Measurements from ENCODE around the gene XPC. TPM values are rescaled to one million over a fixed set of nuclear protein-coding genes. Genes with fewer than 3 reads are reported as not detected.
A peak's percentile ranks its signal among the peaks of the same experiment; 100 is the strongest.

The XPC gene
- total RNA-seq, 1 experiment from 2014 or later, result 15.1 TPM

GRCh38 chr3:14202874-14203520, 24.6 kb upstream of the XPC start:
- POLR2A ChIA-PET, result interaction anchor here (0.6 kb wide), 1 partner anchor 26 kb away, joined by 4 read pairs; no protein-coding TSS in a partner anchor
- no TSS peak for BruUV-seq (replicated peaks)
- Histone ChIP-seq H3K4me3 (ENCODE audit: low read depth in 2 of 2, low read length in 2 of 2) (no peak overlapping the region), H3K27me3 (ENCODE audit: control insufficient read depth, insufficient read depth, low read length) (no peaks in the 10 kb centered on the region), H3K9me3 (ENCODE audit: control insufficient read depth, insufficient read depth, low read depth, low read length) (no peaks in the 10 kb centered on the region), H3K4me1 (ENCODE audit: control insufficient read depth, insufficient read depth, low read length) (peaks cover 22% of the 10 kb centered on the region), H3K36me3 (ENCODE audit: control insufficient read depth, insufficient read depth, low read length) (peaks cover 5% of the 10 kb centered on the region; the same call in 1 of the 2 replicates), H3K27ac (ENCODE audit: low read length) (peak overlapping the region; percentile 57; the same call in 1 of the 2 replicates)
- DNase-seq (ENCODE audit: low read depth, low spot score), result no peak
- CTCF ChIA-PET, result interaction anchor here (0.6 to 1.6 kb wide), 16 partner anchors 10 to 339 kb away, joined by 3 to 16 read pairs (median 4); no protein-coding TSS in a partner anchor
- in situ Hi-C loops (cut with HindIII; ENCODE audit: low pct_unique_long_range_greater_than_20kb, low sequenced_read_pairs), result no loop called here
- peak; percentile 33; the same call in 1 of the 2 replicates for ATAC-seq
- intact Hi-C loops (cut with micrococcal nuclease; ENCODE audit: unreplicated experiment), result loop anchor here (5.0 kb wide), 2 partner anchors 59 to 264 kb away; no protein-coding TSS in a partner anchor
- no peak for TF ChIP-seq SIN3A (IDR thresholded peaks at IDR 0.05; ENCODE audit: borderline replicate concordance, insufficient read depth, low read depth, low read length)
- TF ChIP-seq POLR2AphosphoS5 (IDR thresholded peaks at IDR 0.05; ENCODE audit: low read depth, low read length), result no peak
- TF ChIP-seq, protein P1, sequence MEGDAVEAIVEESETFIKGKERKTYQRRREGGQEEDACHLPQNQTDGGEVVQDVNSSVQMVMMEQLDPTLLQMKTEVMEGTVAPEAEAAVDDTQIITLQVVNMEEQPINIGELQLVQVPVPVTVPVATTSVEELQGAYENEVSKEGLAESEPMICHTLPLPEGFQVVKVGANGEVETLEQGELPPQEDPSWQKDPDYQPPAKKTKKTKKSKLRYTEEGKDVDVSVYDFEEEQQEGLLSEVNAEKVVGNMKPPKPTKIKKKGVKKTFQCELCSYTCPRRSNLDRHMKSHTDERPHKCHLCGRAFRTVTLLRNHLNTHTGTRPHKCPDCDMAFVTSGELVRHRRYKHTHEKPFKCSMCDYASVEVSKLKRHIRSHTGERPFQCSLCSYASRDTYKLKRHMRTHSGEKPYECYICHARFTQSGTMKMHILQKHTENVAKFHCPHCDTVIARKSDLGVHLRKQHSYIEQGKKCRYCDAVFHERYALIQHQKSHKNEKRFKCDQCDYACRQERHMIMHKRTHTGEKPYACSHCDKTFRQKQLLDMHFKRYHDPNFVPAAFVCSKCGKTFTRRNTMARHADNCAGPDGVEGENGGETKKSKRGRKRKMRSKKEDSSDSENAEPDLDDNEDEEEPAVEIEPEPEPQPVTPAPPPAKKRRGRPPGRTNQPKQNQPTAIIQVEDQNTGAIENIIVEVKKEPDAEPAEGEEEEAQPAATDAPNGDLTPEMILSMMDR (IDR thresholded peaks at IDR 0.05), result no peak
- TF ChIP-seq TCF7L2 (IDR thresholded peaks at IDR 0.05; ENCODE audit: low read depth, low read length), result no peak
- TF ChIP-seq, protein P2, sequence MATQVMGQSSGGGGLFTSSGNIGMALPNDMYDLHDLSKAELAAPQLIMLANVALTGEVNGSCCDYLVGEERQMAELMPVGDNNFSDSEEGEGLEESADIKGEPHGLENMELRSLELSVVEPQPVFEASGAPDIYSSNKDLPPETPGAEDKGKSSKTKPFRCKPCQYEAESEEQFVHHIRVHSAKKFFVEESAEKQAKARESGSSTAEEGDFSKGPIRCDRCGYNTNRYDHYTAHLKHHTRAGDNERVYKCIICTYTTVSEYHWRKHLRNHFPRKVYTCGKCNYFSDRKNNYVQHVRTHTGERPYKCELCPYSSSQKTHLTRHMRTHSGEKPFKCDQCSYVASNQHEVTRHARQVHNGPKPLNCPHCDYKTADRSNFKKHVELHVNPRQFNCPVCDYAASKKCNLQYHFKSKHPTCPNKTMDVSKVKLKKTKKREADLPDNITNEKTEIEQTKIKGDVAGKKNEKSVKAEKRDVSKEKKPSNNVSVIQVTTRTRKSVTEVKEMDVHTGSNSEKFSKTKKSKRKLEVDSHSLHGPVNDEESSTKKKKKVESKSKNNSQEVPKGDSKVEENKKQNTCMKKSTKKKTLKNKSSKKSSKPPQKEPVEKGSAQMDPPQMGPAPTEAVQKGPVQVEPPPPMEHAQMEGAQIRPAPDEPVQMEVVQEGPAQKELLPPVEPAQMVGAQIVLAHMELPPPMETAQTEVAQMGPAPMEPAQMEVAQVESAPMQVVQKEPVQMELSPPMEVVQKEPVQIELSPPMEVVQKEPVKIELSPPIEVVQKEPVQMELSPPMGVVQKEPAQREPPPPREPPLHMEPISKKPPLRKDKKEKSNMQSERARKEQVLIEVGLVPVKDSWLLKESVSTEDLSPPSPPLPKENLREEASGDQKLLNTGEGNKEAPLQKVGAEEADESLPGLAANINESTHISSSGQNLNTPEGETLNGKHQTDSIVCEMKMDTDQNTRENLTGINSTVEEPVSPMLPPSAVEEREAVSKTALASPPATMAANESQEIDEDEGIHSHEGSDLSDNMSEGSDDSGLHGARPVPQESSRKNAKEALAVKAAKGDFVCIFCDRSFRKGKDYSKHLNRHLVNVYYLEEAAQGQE (IDR thresholded peaks at IDR 0.05; ENCODE audit: insufficient read depth in 1 of 2, low read depth in 2 of 2, low read length in 1 of 2), result no peak

DNA sequence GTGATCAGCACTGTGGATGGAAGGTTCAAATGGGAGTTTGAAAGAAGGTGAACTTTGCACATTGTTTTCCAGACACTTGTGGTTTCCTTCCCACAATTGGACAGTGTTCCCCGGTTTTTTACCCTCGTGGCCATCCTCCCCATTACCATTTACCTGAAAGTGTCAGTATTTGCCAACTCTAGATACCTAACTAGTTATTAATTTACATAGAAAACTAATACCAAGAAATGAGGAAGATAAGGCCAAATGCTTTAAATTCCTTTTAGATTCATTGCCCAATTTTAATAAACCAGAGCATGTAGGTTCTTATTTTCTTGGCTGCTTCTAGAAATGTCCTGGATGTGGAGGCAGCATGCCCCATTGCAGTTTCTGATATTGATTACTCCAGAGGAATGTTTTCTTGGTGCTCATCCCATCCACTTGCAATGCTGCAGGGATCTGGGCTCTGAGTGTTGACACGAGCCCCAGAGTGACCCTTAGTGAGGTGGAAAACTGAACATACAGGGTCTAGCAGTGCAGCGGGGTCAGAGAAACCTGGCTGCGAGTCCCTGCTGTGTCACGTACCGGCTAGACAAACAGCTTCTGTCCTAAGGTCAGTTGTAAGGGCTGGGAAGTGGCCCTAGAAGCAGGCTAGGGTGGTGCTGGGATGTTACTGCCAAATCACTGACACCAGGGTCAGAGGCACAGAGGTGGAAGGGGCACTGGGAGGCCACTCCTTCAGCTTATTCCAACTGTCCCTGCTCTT, 23.7 kb upstream of the XPC start:
- BruUV-seq (replicated peaks), result no TSS peak
- intact Hi-C loops (cut with micrococcal nuclease; ENCODE audit: unreplicated experiment) (loop anchor here (5.0 kb wide), 2 partner anchors 60 to 265 kb away; no protein-coding TSS in a partner anchor), in situ Hi-C loops (cut with HindIII; ENCODE audit: low pct_unique_long_range_greater_than_20kb, low sequenced_read_pairs) (no loop called here)
- Histone ChIP-seq H3K4me1 (ENCODE audit: control insufficient read depth, insufficient read depth, low read length) (peaks cover 22% of the 10 kb centered on the region), H3K4me3 (ENCODE audit: low read depth in 2 of 2, low read length in 2 of 2) (no peak overlapping the region), H3K27ac (ENCODE audit: low read length) (peak overlapping the region; percentile 48; the same call in 1 of the 2 replicates), H3K36me3 (ENCODE audit: control insufficient read depth, insufficient read depth, low read length) (peaks cover 5% of the 10 kb centered on the region; the same call in 1 of the 2 replicates), H3K9me3 (ENCODE audit: control insufficient read depth, insufficient read depth, low read depth, low read length) (no peaks in the 10 kb centered on the region), H3K27me3 (ENCODE audit: control insufficient read depth, insufficient read depth, low read length) (no peaks in the 10 kb centered on the region)
- CTCF ChIA-PET, result interaction anchor here (0.9 kb wide), 1 partner anchor 266 kb away, joined by 5 read pairs; no protein-coding TSS in a partner anchor
- TF ChIP-seq TCF7L2 (IDR thresholded peaks at IDR 0.05; ENCODE audit: low read depth, low read length) (no peak), SIN3A (IDR thresholded peaks at IDR 0.05; ENCODE audit: borderline replicate concordance, insufficient read depth, low read depth, low read length) (no peak)
- TF ChIP-seq, protein P1 (IDR thresholded peaks at IDR 0.05), result no peak
- POLR2A ChIA-PET, result no interaction called here
- DNase-seq (ENCODE audit: low read depth, low spot score) (no peak), ATAC-seq (no peak)
